Left renal pelvis (tissue), 4 donors: Measurements from ENCODE around the gene NPHP1. TPM values are rescaled to one million over a fixed set of nuclear protein-coding genes. Genes with fewer than 3 reads are reported as not detected.
"Not testable (repeated sequence)": the region's sequence is repeated elsewhere in the genome, so short reads cannot be mapped to it uniquely, and the experiment has no call there.

ENCODE experiments used
- DNase-seq, 4 donors: peaks; one replicate each; pipeline ENCODE4 v3.0.0-alpha.2; 2013; ENCODE audit warnings: low read depth in 4 of 4, low spot score in 3 of 4
- polyA plus RNA-seq, 4 donors: library from polyadenylated mRNA; unstranded; fragments of 120-200 nt; gene quantifications; one replicate each; pipeline ENCODE4 v1.2.1, GENCODE V29; 2013; ENCODE audit not compliant: insufficient read length in 4 of 4

NPHP1 gene
- polyA plus RNA-seq, 4 donors = 7.0 to 23.9 (median 15.6) TPM

DNA sequence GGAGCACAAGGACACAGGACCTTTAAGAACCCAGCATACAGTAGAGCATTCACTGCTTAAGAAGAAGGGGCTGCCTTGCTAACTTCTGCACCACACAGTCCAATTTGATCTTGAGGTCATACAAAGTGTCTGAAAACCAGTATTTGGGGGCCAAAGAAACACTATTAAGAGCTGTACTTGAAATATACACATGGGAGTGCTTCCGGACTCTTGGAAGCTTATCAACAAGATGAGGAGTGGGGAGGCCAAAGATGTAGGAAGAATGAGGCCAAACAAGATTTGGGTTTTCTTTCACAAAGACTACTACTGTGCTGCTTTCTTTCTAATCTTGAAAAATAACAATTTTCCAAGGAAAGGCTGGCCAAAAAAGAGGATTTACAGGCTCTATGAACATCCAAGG, 64.4 kb downstream of the NPHP1 start:
- DNase-seq = no peak

DNA sequence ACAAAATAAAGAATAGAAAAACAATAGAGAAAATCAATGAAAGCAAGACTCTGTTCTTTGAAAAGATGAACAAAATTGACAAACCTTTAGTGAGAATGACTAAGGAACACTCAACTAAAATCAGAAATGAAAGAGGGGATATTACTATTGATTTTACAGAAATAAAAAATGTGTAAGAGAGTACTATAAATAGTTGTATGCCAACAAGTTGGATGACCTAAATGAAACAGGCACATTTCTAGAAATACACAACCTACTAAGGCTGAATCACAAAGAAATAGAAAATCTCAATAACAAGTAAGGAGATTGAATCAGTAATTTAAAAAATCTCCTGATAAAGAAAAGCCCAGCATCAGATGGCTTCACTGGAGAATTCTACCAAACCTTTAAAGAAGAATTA, 70.8 kb downstream of the NPHP1 start:
- DNase-seq = no peak

DNA sequence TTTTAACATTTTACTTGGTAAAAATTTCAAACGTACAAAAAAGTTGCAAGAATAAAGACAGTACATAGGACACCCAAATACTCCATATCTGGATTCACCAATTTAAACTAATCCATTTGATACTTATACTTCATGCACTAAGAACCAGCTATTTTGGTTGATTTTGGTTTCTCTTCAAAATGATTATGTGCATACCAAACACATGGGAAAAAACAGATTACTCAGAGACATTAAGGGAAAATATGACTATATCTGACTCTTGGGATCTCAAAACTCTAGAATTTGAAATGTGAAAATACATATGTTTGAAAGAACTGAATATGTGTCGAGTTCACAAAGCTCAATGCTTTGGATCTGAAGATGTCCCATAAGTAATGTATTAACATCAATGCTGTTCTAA, 73.6 kb downstream of the NPHP1 start:
- DNase-seq = no peak

DNA sequence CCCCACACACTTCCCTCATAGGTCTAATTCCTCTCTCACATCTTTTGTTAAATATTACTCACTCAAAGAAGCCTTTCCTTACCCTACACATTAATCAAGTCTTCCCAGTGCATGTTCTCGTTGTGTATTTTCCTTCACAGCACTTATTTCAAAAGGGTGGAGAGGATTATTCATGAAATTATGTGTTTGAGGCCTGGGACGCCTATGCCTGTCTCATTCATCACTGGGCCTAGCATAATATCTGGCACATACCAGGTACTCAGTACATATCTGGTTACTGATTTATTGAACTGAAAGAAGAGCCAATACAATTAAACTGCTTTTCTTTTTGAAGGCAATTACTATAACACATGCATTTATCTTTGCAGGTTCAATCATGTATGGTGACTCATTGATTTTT, 74.1 kb downstream of the NPHP1 start:
- DNase-seq = no peak

DNA sequence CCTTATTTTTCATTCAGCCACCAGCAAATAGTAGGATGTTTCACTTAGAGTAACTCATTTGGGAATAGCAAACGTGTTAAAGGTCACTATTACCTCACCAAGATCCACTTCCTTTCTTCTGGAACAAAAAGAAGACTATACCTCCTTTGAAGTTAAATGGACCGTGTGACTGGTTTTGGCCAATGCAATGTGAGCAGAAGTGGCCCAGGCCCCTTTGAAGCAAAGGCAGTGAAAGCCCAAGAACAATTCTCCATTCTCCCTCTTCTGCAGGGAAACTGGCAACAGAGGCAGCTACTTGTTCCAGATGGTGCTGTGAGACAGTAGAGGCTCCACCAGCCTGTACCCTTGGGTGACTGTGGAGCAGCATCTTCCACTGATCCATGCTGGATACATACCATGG, 77.9 kb downstream of the NPHP1 start:
- DNase-seq = no peak

DNA sequence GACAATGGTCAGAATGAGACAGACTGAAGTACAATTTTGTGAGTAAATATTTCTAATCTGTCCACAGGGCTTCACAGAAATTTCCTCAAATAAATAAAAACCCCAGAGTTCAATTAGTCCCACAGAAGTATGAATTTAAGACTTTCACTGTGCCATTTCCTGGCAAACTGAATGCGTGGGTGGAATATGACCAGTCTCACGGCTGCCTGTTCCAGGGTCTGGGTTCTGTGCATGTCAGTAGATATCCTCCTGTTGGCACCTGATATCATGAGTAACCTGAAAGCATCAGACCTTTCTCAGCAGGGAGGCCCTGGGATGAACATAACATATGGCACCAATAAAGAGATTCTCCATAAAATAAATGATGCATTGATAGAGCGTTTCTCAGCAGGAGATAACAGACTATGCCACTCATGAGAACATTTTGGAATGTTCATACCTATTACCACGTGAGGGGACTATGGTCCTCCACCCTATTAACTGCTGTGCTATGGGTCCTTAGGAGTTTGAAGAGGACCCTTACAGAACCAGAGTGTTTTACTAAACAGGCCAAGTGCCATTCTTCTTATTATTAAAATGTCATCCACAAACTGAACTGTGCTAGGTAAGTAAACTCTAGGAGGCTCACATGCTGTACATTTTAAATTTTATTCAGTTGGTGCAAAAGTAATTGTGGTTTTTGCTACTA, 78.6 kb downstream of the NPHP1 start:
- DNase-seq = no peak

DNA sequence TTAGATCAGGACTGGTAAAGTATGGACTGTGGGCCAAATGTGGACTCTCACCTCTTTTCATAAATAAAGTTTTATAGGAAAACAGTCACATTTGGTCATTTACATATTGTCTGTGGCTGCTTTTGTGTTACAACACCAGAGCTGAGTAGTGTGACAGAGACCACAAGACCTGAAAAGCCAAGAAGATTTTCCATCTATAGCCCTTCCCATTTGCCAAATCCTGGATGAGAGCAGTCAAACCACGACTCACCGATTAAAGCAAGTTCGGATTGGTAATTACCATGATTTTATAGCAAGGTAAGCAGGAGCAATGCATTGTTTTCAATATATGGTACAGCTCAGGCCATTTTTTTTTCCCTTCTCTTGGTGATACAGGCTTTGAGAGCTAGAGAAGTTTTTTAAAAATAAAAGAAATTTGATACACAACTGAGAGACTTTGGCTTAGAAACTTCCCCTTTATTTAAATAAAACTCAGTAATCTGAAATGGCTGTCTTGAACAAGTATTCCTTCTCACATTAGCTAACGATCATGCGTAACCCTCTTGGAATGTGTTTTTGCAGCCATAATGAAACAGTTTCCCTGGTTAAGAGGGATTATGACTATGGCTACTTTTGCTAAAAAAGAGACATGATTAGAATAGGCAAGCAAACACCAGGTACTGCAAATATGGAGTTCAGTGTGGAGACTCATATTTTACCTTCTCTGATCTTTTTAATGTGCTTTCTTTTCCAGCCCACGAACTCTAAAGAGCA, 79.7 kb downstream of the NPHP1 start:
- DNase-seq = no peak

DNA sequence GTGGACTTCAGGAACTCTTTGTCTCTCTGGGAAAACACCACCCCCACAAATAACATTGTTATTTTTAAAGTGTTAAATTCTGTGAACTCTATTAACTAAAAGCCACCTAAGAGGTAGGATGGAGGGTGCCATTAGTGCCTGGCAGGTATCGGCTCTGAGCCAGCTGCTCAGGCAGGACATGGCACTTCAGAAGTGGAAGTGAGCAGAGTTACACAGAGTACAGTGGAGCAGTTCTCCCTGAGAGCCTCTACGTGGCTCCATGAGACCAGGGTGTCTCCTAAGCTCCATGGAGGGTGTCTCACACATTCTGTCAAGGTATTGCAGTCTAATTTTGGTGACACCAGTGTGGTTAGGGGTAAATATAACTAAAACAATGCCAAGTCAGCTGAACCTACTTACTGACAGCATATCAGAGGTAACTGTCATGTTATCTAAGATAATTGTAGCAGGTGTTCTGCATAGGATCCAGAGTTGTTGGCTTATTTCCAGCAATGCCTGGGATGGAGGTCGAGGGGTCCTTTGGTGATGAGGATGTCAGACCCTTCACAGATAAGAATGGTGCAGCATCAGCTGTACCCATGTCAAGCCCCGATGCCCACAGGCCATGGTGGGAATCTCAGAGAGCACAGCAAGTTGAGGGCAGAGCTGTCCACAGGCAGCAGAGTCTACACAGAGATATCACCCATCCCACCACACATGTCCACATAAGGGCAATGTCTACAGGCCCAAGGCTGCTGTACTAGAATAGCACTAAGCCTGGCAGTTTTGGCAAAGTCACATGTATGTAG, 80.6 kb downstream of the NPHP1 start:
- no peak for DNase-seq

DNA sequence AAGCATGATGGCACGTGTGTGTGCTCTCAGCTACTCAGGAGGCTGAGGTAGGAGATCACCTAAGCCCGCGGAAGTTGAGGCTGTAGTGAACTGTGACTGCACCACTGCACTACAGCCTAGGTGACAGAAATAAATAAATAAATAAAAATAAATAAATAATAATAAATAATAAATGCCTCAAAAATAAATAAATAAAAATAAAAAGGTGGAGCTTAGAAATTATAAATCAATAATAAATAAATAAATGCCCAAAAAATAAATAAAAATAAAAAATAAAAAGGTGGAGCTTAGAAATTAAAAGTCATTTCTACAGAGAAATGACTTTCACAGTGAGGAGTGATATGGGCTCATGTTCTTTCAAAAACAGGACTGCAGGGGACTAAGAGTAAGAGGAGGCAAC, 83.2 kb downstream of the NPHP1 start:
- DNase-seq = no peak

DNA sequence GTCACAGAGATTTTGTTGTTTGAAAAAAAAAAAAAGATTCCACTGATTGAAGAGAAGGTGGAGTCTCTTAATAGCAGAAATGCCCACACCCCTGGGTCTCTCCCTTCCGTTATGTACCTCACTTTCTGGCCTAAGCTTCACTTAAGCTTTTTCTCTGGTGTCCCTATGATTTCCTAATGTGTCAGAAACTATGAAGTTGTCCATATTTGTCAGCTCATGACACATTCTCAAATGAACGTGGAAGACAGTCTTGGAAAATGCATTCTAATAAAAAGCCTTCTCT, 83.8 kb downstream of the NPHP1 start:
- DNase-seq = no peak

DNA sequence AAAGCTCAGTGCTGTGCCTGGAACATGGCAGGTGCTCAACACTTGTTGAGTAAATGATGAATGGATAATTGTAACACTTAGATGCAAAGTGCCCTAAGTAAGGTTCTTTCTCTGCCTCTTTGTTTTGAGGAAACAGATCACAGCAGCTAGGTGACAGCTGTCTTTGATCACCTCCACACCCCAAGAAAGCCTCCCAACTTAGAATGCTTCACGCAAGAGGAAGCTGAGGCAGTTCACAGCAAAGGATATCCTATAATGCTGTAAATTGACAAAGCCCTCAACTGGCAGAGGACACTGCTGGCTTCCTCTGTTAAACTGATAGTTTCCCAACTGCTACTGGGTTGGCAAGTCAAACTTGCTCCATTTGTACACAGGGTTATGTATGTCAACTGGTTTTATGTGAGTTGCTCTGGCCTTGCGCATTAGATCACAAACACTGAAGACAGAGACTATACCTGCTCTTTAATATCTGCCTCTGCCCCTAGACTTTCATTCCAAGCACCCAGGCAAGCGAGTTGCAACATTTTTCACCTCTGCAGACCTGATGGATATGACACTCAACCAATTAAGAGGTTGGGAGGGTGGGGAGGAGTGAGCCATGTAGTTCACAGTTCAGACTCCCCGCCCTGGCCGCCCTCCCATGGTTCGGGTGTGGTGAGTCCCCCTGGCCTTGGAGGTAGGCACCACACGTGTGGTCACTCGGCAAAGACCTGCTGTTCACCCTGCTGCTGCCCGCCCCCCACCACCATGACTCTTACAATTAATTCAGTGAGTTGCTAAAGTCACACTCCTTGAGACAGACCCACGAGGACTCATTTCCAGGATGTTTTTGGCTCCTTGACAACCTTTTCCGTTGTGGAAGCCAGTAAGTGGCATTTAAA, 84.4 kb downstream of the NPHP1 start:
- no peak for DNase-seq

DNA sequence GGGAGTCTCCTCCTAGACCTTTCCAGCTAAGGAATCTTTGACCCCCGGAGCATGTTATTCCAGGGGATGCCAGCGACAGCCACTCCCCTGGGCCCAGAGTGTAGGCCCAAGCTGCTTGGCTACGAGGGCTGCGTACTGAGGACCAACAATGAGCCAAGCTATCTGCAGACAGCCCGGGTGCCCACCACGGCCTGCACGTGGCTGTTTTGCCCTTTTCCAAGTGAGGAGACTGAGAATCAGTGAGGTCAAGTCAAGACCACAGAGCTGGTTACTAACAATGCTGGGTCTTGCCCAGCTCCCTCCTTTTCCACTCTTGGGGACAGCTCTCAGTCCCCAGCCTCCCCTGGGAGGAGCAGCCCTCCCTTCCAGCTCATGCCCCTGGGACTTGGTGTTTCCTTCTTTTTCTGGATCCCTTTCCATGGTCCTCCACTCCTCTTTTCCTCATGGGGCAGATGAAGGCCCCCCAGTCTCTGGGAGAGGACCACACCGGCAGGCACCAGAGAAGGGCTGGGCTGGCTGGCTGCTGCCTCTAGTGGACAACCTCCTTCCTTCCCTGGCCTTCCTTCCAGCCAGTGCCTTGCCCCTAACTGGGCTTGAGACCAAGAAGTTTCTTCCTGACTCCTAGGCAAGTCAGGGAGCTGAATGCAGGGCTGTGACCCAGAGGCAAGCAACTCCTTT, 88.6 kb downstream of the NPHP1 start:
- no peak for DNase-seq

DNA sequence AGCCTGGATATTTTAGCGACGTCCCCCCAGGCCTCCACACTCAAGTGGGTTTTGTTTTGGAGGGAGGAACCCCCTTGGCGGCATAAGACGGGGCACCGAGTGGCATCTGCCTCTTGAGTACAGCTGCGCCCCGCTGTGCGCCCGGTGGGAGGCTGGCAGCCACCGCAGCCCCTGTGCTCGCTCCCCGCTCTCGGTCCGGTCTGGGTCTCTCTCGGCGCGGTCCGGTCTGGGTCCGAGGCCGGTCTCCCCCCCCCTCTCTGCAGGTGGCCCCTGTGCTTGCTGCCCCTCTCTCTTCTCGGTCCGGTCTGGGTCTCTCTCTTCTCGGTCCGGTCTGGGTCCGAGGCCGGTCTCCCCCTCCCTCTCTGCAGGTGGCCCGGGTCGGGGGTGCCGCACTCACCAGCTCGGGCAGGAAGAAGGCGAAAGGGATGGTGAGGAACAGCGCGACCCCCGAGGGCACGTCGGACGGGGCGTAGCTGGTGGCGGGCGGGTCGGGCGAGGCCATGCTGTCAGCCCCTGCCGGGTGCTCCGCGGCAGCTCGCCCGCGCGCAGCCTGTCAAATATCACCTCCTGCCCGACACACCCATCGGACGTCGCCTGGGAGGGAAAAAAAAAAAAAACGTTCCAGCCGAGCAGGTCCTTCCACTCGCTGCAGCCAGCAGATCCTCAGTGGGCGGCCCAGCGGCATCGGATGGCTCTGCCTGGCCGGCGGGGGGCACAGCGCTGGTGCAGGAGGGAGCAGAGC, 89.4 kb downstream of the NPHP1 start, which contains the start of gene MALL:
TSS of gene MALL (minus strand) at position 532 of the 742 bp plus-strand sequence. CDS start at position 502, 30 bp downstream.
- no peak for DNase-seq

DNA sequence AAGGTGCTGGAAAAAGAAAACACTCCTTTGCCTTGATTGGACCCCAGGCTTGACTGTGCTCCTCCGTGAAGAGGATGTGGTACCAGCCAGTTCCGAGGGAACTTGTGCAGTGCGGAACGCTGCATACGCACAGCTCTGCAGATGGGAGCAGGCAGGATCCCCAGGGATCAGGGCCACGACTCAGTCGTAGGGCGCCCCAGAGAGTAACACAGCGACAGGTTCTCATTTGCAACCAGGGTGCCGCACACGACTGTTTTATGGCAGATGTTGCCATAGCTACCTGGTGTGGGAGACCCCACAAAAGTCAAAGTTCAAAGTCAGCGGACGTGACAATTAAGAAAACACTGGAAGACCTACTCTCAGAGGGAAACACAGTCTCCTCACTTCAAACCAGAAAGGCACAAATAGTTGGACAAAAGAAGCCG, 90.0 kb downstream of the NPHP1 start:
- no peak for DNase-seq

DNA sequence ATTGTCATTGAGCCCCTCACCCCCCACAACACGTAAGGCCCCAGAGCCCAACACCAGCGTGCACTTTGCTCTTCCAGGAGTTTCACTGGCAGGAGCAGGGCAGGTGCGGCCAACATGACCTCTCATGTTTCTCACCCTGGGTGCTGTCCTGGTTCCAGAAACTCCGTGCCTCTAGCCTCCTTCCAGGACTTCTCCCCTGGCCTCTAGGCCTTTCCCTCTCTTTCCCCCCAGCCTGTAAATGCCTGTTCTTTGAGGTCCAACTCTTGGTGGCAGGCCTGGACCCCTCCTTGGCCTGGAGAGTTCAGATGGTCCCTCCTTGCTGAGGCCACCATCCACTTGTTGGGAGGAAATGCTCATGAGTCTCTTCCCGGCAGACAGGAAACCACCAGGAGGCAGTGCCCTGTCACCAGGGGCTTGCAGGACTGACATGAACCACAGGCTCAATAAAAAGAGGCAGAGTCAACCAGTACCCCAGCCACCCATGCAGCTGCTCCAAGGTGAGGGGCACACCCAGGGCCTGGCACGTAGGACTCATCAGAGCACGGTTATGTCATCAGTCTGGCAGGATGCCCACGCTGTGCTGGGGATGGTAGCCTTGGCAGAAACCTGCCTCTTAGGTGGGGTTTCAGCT, 90.7 kb downstream of the NPHP1 start:
- DNase-seq = no peak

DNA sequence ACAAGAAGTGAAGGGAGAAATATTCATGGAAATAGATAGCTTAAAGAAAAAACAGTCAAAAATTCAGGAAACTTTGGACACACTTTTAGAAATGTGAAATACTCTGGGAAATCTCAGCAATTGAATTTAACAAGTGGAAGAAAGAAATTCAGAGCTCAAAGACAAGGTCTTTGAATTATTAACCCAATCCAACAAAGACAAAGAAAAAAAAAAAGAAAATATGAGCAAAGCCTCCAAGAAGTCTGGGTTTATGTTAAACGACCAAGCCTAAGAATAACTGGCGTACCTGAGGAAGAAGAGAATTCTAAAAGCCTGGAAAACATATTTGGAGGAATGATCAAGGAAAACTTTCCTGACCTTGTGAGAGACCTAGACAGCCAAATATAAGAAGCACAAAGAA, 96.5 kb downstream of the NPHP1 start:
- not testable (repeated sequence) for DNase-seq

DNA sequence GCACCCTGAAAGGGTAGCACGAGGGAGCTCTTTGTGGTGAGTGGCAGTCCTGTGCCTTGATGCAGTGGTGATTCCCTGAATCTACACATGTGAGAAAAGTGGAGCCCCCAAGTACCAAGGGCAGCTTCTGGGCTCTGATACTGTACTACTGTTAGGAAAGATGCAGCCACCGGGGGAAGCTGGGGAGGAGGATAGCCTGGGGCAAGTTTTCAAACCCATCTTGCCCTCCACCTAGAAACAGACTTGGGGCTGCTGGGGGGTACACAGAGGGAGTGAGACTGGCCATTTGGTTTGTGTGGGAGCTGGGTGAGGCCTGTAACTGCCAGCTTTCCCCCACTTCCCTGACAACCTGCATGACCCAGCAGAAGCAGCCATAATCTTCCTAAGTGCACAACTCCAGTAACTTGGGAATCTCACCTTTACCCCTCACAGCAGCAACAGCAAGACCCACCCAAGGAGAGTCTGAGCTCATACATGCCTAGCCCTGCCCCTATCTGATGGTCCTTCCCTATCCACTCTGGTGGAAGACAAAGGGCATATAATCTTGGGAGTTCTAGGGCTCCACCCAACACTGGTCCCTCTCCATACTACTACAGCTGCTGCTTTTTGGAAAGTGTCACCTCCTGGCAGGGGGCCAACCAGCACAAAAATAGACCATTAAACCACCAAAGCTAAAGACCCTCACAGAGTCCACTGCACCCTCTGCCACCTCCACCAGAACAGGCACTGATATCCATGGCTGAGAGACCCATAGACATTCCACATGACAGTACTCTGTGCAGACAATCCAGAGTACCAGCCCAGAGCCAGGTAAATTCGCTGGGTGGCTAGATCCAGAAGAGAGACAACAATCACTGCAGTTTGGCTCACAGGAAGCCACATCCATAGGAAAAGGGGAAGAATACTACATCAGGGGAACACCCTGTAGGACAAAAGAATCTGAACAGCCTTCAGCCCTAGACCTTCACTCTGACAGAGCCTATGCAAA, 97.4 kb downstream of the NPHP1 start:
- DNase-seq = no peak

DNA sequence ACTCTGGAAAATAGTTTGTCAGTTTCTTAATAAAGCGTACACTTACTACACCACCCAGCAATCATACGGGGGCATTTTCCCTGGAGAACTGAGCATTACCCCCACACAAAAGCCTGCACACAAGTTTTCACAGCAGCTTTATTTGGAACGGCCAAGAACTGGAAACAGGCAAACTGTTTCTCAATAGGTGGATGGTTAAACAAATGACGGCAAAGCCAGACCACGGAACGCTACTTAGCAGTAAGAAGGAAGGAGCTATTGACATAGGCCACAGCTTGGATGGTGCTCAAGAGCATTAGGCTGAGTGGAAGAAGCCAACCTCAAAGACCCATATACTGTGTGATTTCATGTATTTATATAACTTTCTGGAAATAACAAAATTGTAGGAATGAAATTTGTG, 98.2 kb downstream of the NPHP1 start:
- DNase-seq = no peak
